Fibroblast of skin of abdomen (primary cell): ENCODE measurements around the gene CCR6.

Experiments
- DNase-seq: peaks from one replicate; pipeline ENCODE4 v3.0.0-alpha.2; 2013

The CCR6 gene

DNA sequence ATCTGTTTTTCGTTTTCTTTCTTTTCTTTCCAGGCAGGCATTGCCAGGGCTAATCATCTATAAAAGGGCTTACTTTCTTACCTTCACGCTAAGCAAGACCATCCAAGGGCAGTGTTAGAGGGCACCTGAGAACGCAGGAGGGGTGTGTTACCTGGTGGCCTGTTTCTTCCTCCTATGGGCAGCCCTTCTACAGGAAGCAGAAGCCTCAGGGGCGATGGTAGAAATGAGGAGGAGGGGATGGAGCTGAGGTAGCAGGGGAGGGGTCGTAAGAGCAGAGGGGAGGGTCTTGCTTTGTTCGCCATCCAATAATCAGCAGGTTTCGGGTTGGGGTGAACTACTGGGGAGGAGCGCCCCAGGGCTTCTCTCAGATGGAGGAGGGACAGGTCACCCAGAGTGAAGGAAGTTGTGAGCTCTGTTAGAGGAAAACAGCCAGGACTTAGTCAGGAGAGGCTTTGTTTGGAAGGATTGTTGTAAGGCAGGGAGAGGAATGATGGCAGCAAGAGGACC is 1.5 kb upstream of the CCR6 start:
- no peak for DNase-seq

- DNase-seq: no peak
Measured at GRCh38 chr6:167122041-167122826, 662 bp upstream of the CCR6 start.

GRCh38 chr6:167124753-167125152 is 1.9 kb downstream of the CCR6 start:
- no peak for DNase-seq

- DNase-seq: no peak
Measured at GRCh38 chr6:167125410-167125809, 2.5 kb downstream of the CCR6 start.

DNA sequence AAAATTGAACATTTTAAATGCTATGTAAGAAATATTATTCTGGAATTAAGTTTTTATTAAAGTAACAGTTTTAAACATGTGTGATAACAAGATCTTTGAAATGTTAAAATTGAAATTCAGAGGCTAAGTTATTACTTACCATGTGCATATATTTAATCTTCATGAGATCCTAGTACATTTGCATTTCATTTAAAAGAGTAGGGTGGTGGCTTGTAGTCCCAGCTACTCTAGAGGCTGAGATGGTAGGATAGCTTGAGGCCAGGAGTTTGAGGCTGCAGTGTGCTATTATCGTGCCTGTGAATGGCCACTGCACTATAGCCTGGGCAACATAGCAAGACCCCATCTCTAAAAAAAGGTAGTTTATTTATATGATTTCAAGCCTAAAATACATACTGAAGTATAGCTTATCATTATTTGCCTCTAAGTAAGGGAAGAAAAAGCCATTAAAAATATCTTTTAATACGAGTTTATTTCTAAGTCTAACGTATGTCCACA is 3.0 kb downstream of the CCR6 start:
- DNase-seq: no peak

GRCh38 chr6:167127785-167128531 is 5.1 kb downstream of the CCR6 start:
- no peak for DNase-seq

DNA sequence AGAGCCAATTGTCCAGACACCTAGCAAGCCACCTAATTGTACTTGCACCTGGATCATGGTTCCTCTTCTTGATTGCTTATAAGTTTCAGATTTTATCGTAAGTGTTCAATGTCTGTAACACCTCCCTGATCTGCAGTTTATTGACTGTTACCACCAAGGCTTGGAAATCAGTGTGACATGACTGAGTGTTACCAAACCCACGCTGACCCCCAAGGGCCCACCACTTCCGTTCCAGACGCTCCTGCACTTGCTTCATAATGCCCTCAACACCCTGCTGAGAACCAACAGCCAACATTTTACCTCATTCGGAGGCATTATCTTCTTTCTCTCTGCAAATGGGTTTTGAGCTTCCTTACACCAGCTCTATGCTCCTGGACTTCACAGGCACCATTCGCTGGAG is 6.3 kb downstream of the CCR6 start:
- DNase-seq: no peak

GRCh38 chr6:167129562-167129961 is 6.7 kb downstream of the CCR6 start:
- DNase-seq: no peak

DNA sequence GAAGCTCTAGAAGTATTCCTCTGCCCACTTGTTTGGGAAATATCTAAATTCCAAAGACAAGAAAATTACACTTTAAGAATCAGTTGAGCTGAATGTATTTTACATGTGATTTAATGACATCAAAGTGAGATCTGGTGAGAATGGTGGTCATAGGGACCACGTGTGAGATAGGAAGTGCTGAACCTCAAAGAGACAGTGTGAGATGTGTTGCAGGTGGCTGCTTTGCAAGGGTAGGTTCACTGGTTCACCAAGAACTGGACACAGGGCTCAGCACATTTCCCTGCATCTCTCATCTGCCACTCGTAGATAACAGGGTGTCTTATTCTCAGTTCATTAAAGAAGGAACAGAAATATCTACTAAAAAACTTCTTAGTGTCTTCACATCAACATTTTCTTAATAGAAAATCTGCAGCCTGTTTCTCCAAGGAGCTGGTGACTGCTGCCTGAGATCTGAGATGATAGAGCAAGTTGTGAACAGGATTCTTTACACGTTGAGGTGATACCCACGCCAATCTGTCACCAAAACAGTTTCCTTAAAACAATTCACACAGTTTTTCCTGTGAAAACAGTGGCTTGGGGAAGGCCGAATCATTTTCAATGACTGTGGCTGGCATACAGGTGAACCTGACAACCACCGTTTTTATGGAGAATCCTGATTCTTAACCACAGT is 7.2 kb downstream of the CCR6 start:
- DNase-seq: no peak

DNA sequence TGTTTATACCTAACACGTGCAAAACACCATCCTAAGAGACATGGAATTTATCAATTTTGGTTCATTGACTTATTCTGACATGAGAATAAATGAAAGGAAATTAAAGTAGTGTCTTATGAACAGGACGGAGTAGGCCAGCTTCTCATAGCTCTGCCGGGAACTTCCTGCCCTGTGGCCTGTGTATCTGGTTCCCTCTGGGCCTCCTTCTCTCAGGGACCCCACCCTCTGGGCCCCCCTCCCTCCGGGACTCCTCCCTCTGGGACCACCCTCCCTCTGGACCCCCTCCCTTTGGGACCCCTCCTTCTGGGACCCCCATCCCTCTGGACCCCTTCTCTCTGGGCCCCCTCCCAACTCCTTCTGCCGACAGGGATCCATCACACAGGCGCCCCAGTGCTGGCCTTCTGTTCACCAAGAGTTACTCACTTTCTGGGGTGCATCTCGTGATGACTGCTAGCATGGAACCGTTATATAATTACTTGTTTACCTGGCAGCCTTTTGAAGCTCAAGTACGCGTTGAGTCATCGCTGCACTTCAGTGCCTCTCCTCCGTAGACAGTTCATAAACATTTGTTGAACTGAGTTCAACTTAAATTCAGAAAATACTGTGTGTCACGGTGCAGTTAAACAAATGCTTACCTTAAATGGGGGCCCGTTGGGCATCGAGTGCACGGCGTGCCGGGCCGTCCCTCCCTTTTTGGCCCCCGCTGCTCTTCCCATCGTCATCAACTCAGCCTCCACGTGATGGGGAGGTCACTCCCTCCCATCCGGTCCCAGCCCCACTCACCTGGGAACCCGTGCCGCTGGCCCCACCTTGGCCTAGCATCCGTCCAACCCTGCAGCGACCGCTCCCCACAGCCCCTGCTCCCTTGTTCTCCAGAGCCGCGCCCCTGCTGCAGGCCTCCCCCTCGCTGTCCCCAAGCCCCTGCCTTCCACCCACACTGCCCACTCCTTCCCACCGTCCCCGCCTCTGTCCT is 8.1 kb downstream of the CCR6 start:
- DNase-seq: no peak

DNA sequence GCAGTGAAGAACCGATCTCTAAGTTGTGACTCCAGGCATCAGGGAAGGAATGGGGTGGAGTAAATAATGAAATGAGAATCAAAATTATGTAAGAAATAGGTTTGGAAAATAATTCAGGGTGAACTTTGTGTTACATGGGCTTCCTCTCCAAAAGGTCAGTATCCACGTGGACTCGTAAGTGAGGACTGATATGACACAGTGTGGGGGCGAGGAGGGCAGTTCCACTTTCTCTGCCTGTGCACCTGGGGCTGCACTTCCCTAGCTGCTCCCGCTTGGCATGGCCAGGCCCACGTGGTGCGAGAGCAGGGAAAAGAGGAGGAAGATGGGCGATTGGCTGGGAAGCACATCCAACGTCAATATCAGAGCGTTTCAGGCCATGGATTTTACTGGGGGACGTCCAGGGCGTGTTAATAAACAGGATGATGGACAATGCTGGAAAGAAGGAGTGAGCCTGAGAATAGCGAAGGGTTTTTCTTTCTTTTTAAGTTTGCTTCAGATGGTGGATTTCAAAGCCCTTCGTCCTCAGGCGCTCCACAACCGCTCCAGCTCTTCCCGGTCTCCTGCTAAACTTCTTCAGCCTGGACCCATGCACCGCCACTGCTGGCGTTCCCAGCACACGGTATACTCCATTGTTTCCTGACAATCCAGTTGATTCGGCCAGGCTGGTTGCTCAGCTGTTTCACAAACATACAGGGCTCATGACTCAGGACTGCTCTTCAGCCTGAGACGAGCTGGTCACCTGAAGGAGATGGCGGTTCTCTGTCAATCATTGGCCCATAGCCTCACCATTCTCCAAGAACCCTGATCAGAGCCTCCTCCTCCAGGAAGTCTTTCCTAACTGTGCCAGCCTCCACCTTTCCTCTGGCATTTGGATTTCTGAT is 11.8 kb downstream of the CCR6 start:
- no peak for DNase-seq

GRCh38 chr6:167136376-167136775 is 13.5 kb downstream of the CCR6 start:
- DNase-seq: no peak

GRCh38 chr6:167137081-167137480 is 14.2 kb downstream of the CCR6 start:
- DNase-seq: no peak

GRCh38 chr6:167137881-167138280 is 15.0 kb downstream of the CCR6 start:
- DNase-seq: no peak

GRCh38 chr6:167139761-167140160 is 16.9 kb downstream of the CCR6 start:
- DNase-seq: no peak

DNA sequence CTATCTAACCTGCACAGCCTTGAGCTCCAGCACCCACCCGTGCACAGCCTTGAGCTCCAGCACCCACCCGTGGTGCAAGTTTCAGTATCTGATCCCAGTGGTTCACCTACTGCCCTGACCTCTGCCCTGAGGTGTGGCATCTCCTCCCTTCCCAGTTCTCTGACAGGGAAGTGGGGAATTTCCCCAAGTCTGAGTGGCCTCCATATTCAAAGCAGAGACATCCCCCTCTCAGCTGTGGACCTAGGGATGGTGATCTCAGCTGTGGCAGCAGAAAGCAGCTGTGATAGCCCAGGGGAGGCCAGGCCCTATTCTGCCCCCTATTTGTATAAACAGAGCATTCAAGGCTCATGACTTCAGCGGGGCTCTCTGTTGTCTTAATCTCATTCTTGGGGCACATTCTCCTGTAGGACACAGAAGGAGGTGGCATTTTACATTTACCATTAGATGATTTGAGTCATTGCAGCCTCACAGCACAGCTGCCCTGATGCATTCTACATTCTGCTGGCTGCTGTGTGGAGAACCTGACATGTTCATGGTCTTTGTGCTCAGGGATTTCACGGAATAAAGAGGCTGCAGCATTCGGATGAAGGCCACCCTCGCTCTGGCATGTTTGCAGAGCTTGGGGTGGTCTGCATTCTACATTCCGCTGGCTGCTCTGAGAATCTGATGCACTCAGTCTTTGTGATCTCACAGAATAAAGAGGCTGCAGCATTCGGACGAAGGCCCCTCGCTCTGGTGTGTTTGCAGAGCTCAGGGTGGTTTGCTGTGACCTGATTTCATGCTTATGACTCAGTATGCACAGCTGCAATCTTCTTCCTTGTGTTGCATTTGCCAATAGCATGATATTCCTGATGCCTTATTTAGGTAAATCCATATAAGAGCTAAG is 17.9 kb downstream of the CCR6 start:
- DNase-seq: no peak

DNA sequence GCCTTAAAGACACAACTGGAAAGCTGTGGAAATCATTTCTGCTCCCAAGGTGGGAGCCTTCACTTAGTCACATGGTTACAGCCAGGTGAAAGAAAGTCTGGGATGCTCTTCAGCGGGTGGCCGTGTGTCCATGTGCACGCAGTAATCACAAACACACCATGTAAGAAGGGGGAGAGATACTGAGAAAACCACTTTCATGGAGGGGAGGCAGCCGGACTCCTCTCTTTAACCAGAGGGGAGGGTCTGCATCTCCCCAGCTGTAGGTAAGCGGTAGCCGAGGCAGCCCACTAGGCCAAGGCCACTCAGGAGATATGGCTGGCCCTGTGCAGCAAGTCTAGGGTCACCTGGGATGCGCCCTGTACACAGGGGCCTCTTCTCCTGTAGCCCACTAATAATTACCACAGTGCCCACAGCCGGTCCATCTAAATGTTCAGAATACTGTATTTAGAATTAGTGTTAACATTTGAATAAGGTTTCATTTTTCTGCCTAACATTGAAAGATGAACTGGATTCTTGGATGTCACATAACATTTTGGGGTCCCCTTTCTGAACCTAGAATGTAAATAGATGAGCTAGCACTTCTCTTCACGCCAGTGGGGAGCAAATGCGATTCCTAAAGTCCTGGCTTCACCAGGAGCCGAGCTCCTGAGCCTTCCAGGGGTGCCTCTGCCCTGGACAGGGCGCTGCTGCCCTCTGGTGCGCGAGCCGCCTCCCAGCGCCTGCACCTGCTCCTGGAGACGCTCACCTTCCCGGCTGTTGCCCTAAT is 19.0 kb downstream of the CCR6 start:
- no peak for DNase-seq

GRCh38 chr6:167142433-167142761 is 19.5 kb downstream of the CCR6 start:
- no peak for DNase-seq

GRCh38 chr6:167143041-167143440 is 20.1 kb downstream of the CCR6 start:
- DNase-seq: no peak
